Measurements from ENCODE around the gene IQCE.

DNA sequence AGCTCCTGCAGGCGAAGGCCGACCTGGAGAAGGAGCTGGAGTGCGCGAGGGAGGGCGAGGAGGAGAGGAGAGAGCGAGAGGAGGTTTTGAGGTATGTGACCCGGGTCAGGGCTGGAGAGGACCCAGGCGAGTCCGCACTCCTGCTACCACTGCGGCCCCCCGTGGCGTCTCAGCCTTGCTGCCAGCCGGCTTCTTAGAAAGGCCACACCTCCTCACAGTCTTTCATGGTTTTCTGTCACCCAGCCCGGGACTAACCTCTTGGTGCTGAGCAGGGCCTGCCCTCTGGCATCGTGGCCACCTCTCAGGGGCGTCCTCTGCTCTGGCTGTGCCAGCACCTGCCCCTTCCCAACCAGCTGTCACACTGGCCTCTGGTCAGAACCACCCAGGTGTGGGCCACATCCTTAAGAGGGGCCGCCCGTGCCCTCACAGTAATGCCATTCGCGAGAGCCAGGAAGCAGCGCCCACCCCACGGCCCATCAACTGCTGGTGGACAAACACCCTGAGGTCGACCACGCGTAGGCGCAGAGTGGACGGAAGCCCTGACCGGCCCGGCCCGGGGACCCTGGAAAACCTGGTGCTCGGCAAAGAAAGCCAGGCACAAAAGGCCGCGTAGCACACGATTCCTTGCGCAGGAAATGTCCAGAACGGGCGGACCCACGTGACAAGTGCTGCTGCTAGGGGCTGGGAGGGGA, 34.4 kb downstream of the IQCE start:
- TF ChIP-seq POLR2AphosphoS5 (IDR thresholded peaks at IDR 0.05) (no peak), EZH2 (IDR thresholded peaks at IDR 0.05; ENCODE audit: borderline replicate concordance, insufficient read depth, low read length, poor library complexity, severe bottlenecking) (no peak), RAD21 (conservative IDR thresholded peaks at IDR 0.05) (no peak)
- TF ChIP-seq, protein P1, sequence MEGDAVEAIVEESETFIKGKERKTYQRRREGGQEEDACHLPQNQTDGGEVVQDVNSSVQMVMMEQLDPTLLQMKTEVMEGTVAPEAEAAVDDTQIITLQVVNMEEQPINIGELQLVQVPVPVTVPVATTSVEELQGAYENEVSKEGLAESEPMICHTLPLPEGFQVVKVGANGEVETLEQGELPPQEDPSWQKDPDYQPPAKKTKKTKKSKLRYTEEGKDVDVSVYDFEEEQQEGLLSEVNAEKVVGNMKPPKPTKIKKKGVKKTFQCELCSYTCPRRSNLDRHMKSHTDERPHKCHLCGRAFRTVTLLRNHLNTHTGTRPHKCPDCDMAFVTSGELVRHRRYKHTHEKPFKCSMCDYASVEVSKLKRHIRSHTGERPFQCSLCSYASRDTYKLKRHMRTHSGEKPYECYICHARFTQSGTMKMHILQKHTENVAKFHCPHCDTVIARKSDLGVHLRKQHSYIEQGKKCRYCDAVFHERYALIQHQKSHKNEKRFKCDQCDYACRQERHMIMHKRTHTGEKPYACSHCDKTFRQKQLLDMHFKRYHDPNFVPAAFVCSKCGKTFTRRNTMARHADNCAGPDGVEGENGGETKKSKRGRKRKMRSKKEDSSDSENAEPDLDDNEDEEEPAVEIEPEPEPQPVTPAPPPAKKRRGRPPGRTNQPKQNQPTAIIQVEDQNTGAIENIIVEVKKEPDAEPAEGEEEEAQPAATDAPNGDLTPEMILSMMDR (IDR thresholded peaks at IDR 0.05; ENCODE audit: poor library complexity, severe bottlenecking) = no peak

Measured in neural cell (in vitro differentiated cells).